Astrocyte (in vitro differentiated cells and primary cell): Measurements from ENCODE around the gene TSFM.

Experiments used
- EZH2 ChIP-seq: IDR thresholded peaks from 2 replicates; pipeline ENCODE4 v1.6.1; 2012; ENCODE audit warnings: mild to moderate bottlenecking, low read length, inconsistent platforms; ENCODE audit not compliant: insufficient read depth
- TF ChIP-seq, protein P1 (sequence below): IDR thresholded peaks from 2 replicates; pipeline ENCODE4 v1.5.1; 2011; ENCODE audit warnings: low read depth, mild to moderate bottlenecking, inconsistent platforms, low read length, moderate library complexity; ENCODE audit not compliant: insufficient read depth

DNA sequence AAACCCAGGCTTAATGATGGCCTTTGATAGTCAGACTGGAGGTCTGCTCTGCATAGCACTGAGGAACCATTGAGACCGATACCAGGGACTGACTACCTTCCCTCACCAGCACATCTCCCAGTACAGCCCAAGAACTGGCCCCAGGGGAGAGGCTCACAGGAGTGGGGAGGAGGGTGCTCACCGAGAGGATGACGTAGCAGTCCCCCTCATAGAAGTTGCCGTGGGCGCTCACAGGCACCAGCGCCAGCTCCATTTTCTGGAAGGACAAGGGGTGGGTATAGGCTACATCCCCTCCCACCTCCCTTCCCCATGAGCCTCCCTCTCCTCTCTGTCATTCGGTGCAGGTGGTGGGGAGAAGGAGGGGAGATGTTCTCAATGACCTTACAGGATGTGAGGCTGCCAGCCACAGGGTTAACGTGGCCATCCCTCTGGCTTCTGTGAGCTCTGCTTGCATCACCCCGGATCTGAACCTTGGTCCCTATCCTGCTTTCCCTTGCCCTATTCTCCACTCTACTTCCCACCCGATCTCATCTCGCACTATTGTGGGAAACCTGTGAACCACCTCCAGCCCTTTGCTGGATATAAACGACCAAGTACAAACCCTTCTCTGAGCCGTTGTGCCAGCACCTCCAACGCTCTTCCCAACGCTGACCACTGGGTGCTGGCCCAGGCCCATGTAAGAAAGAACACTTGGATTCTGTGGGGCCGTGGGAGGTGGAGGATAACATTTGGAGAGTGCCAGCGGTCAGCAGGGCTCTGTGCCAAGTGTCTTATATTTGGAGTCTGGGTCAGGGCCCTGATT is 31.6 kb downstream of the TSFM start:
- TF ChIP-seq, protein P1, sequence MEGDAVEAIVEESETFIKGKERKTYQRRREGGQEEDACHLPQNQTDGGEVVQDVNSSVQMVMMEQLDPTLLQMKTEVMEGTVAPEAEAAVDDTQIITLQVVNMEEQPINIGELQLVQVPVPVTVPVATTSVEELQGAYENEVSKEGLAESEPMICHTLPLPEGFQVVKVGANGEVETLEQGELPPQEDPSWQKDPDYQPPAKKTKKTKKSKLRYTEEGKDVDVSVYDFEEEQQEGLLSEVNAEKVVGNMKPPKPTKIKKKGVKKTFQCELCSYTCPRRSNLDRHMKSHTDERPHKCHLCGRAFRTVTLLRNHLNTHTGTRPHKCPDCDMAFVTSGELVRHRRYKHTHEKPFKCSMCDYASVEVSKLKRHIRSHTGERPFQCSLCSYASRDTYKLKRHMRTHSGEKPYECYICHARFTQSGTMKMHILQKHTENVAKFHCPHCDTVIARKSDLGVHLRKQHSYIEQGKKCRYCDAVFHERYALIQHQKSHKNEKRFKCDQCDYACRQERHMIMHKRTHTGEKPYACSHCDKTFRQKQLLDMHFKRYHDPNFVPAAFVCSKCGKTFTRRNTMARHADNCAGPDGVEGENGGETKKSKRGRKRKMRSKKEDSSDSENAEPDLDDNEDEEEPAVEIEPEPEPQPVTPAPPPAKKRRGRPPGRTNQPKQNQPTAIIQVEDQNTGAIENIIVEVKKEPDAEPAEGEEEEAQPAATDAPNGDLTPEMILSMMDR = no peak
- TF ChIP-seq EZH2 = no peak
